SJSA1 (cell line): Measurements from ENCODE around the gene AANAT. TPM values are rescaled to one million over a fixed set of nuclear protein-coding genes. Genes with fewer than 3 reads are reported as not detected.

Experiments
- DNase-seq, 2 experiments: peaks; one replicate each; pipeline ENCODE4 v3.0.0-alpha.2; 2015 to 2020; ENCODE audit warnings: low spot score in 2 of 2, low read depth in 1 of 2
- H3K27ac ChIP-seq: fragments of 250-450 bp; sonication (Bioruptor Pico); 2 replicates; pipeline ENCODE4 v1.5.1; 2020; ENCODE audit warnings: mild to moderate bottlenecking, moderate library complexity
- H3K27me3 ChIP-seq: fragments of 250-450 bp; sonication (Bioruptor Pico); replicated peaks from 2 replicates; pipeline ENCODE4 v1.5.1; 2020; ENCODE audit warnings: mild to moderate bottlenecking, moderate library complexity
- H3K36me3 ChIP-seq: fragments of 250-450 bp; sonication (Bioruptor Pico); 2 replicates; pipeline ENCODE4 v1.5.1; 2020; ENCODE audit warnings: mild to moderate bottlenecking
- H3K4me1 ChIP-seq: fragments of 250-450 bp; sonication (Bioruptor Pico); replicated peaks from 2 replicates; pipeline ENCODE4 v1.6.1; 2021; ENCODE audit warnings: mild to moderate bottlenecking
- H3K4me3 ChIP-seq: fragments of 250-450 bp; sonication (Bioruptor Pico); 2 replicates; pipeline ENCODE4 v1.5.1; 2020; ENCODE audit warnings: mild to moderate bottlenecking
- H3K9me3 ChIP-seq: fragments of 250-450 bp; sonication (Bioruptor Pico); replicated peaks from 2 replicates; pipeline ENCODE4 v1.5.1; 2020; ENCODE audit warnings: mild to moderate bottlenecking
- total RNA-seq: library from RNA; depleted of rRNA; stranded (reverse); fragments of >200 nt; shearing (Covaris generic); gene quantifications from 2 replicates; pipeline ENCODE4 v1.2.3, GENCODE V29; 2014

The AANAT gene
- total RNA-seq, 1 experiment from 2014 or later = not detected

DNA sequence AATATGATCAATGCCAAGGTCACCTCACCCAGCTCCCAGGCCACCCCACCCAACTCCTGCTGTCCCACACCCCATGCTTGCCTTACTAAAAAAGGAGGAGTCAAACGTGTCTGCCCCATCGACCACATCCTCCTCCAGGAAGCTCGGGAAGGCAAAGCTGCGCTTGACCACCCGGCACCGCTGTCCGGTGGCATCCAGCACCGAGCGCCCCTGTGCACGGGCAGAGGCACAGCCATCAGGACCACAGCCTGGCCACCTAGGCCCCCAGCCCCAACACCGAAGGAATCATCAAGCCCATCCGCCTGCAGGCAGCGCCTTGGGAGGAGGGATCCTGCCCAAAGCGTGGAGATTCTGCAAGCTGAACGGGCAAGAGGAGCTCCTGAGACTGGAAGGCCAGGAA lies 10.2 kb downstream of the AANAT start:
- no peak for DNase-seq
- no peaks in the 10 kb centered on the region for H3K27me3 ChIP-seq
- 0 out of 2 replicates have a peak, but pooled peaks cover 6% of the 10 kb centered on the region for H3K36me3 ChIP-seq
- H3K4me1 ChIP-seq = no peaks in the 10 kb centered on the region
- H3K4me3 ChIP-seq = no peak overlapping the region
- no peak overlapping the region for H3K27ac ChIP-seq
- H3K9me3 ChIP-seq = no peaks in the 10 kb centered on the region

DNA sequence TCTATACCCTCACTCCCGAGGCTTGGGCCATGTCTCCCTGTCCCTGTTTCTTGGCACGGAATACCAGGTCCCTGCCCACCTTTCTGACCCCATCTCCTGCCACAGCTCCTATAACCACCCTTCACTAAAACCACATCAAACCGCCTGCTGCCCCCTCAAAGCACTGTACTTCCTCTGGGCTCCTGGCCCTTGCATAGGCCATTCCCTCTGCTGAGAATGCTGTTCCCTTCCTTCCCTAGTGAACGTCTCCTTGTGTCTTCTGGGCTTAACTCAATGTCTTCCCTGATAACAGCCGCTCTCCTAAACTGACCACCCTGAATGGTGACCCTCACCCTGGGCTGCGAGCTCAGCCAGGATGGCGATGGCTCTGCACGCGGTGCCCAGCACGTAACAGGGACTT lies 10.7 kb downstream of the AANAT start:
- 0 out of 2 replicates have a peak, but pooled peaks cover 6% of the 10 kb centered on the region for H3K36me3 ChIP-seq
- no peak overlapping the region for H3K4me3 ChIP-seq
- DNase-seq = no peak
- H3K27me3 ChIP-seq = no peaks in the 10 kb centered on the region
- H3K27ac ChIP-seq = no peak overlapping the region
- no peaks in the 10 kb centered on the region for H3K4me1 ChIP-seq
- H3K9me3 ChIP-seq = no peaks in the 10 kb centered on the region

DNA sequence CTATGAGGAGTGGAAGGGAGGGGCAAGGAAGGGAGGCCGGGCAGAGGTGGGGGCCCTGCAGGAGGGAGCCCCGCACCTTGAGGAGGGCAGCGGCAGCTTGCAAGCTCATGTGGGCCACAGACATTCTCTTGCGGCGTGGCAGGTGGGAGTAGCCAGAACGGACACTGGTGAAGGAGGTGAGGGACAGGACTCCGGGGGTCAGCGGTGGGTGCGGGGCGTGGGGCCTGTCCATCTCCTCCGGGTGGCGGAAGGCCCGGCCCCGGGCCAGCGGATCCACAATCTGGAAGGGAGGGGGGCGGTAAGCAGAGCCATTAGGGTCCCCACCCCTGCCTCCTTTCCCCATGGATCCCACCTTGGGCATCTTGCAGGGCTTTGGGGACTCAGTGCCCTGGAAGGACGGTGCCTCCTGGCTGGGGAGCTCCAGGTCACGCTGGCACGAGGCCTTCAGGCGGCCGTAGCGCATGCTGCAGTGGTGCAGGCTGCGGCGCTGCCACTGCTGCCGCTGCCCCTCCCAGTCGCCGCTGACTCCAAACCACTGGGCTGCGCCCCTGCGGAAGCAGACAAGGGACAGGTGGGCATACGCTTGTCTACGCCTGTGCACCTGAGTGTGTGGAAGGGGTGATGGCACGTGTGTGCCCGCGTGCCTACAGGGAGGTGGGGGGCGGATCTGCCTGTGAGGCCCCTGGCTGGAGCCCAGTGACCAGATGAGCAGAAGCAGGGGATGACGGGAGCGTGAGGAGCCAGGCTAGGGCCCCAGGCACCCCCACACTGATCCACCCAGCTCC lies 11.5 kb downstream of the AANAT start:
- Histone ChIP-seq H3K9me3 (no peaks in the 10 kb centered on the region), H3K4me1 (no peaks in the 10 kb centered on the region), H3K27me3 (no peaks in the 10 kb centered on the region), H3K4me3 (no peak overlapping the region), H3K36me3 (no peaks in the 10 kb centered on the region), H3K27ac (no peak overlapping the region)
- DNase-seq = no peak

DNA sequence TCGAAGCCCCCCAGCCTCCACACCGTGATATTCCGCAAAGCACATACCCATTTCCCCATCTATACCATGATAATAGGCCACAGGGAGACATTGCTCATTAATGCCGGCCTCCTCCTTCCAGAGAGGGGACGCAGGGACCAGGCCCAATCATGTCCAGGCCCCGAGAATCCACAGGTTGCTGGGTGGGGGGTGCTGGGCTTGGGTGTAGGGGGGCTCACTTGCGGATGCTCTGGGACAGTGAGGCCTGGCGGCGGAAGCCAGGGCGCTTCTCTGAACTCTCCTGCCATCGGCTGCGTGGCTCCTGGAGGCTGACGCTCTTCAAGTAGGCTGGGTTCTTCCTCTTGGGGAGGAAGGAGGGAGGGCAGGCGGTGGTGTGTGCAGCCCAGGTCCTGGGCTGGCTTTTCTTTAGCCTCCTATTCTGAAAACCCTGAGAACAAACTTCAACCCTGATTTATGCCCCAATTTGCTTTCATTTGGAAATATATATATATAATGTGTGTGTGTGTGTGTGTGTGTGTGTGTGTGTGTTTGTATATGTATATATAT lies 12.2 kb downstream of the AANAT start:
- no peaks in the 10 kb centered on the region for H3K9me3 ChIP-seq
- no peaks in the 10 kb centered on the region for H3K36me3 ChIP-seq
- H3K4me1 ChIP-seq = peaks cover 3% of the 10 kb centered on the region
- no peak overlapping the region for H3K4me3 ChIP-seq
- H3K27ac ChIP-seq = no peak overlapping the region
- no peaks in the 10 kb centered on the region for H3K27me3 ChIP-seq
- no peak for DNase-seq

DNA sequence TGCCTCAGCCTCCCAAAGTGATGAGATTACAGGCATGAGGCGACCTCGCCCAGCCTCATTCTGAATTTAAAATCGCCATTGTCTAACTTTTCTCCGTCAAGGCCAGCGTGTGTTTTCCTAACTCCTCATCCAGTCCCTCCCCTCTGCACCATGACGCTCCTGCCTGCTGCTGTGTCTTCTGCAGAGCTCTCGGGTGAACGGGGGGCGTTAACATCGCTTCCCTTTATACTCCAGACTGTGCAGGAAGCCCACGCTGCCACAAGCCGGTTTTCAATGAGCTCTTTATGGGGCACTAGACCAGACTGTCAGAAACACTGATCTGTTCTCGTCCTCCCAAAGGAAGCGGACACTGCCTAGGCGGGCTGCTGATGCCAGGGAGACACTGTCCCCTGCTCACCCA lies 13.2 kb downstream of the AANAT start:
- no peaks in the 10 kb centered on the region for H3K36me3 ChIP-seq
- H3K27me3 ChIP-seq = no peaks in the 10 kb centered on the region
- peaks cover 8% of the 10 kb centered on the region for H3K4me1 ChIP-seq
- no peaks in the 10 kb centered on the region for H3K9me3 ChIP-seq
- no peak overlapping the region for H3K27ac ChIP-seq
- no peak for DNase-seq
- no peak overlapping the region for H3K4me3 ChIP-seq

DNA sequence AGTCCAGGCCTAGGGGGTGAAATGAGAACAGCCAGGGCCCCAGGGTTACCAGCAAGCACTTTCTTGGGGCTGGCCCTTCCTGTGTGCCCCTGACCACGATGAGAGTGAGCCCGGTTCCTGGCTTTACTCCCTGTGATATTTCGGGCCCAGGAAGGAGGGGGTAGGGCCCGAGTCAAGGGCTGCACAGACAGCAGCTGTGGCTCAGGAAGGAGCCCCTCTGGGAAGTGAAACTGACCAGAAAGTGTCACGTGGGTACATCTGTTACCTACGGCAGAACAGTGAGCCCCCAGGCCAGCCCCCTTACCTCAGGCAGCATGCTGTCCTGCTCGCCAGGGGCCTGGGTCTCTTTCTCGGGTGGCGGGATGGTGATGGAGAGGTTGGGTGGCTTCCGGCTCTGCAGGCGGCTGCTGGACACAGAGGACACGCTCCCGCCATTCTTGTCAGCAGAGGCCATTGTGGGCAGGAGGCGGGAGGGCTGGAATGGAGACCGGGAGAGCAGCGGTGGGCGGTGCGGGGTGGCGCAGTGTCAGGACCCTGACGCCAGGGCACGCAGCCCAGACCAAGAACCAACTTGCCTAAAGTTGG lies 13.8 kb downstream of the AANAT start:
- Histone ChIP-seq H3K27me3 (no peaks in the 10 kb centered on the region), H3K4me3 (no peak overlapping the region), H3K4me1 (peaks cover 8% of the 10 kb centered on the region), H3K9me3 (no peaks in the 10 kb centered on the region), H3K36me3 (no peaks in the 10 kb centered on the region), H3K27ac (no peak overlapping the region)
- no peak for DNase-seq

DNA sequence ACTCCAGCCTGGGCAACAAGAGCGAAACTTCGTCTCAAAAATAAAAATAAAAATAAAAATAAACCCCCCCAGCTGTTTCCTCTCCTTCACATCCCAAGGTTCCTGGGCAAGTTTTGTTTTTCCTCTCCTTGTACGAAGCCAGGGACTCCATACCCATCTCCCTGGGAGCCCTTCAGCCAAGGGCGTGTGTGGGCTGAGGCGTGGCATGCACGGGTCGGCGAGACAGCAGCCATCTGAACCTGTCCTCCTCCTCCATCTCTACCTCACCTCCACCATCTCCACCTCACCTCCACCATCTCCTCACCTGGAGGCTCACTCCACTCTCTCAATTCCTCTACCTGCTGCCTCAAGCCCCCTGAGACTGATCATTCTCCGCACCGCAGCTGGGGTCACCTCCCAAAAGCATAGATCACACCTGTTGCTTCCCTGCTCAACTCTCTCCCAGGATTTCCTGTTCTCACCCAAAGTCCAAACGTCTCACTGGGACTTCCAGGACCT lies 16.9 kb downstream of the AANAT start:
- Histone ChIP-seq H3K27me3 (no peaks in the 10 kb centered on the region), H3K27ac (no peak overlapping the region), H3K4me3 (no peak overlapping the region), H3K36me3 (no peaks in the 10 kb centered on the region), H3K4me1 (peaks cover 8% of the 10 kb centered on the region), H3K9me3 (no peaks in the 10 kb centered on the region)
- no peak for DNase-seq

DNA sequence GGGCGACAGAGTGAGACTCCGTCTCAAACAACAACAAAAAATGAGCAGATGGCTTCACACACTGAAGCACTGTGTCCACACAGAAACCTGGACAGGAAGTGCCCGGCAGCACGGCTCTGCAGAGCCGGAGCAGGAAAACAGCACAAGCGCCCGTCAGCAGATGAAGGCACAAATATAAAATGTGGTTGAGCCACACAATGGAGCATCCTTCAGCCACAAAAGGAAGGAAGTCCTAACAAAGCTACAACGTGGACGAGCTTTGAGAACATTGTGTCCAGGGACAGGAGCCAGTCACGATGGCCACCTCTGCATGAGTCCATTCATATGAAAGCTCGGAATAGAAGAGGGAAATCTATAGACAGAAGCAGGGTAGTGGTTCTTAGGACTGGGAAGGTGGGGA lies 18.2 kb downstream of the AANAT start:
- Histone ChIP-seq H3K27me3 (no peaks in the 10 kb centered on the region), H3K4me3 (no peak overlapping the region), H3K4me1 (peaks cover 8% of the 10 kb centered on the region), H3K9me3 (no peaks in the 10 kb centered on the region), H3K36me3 (no peaks in the 10 kb centered on the region), H3K27ac (no peak overlapping the region)
- no peak for DNase-seq

DNA sequence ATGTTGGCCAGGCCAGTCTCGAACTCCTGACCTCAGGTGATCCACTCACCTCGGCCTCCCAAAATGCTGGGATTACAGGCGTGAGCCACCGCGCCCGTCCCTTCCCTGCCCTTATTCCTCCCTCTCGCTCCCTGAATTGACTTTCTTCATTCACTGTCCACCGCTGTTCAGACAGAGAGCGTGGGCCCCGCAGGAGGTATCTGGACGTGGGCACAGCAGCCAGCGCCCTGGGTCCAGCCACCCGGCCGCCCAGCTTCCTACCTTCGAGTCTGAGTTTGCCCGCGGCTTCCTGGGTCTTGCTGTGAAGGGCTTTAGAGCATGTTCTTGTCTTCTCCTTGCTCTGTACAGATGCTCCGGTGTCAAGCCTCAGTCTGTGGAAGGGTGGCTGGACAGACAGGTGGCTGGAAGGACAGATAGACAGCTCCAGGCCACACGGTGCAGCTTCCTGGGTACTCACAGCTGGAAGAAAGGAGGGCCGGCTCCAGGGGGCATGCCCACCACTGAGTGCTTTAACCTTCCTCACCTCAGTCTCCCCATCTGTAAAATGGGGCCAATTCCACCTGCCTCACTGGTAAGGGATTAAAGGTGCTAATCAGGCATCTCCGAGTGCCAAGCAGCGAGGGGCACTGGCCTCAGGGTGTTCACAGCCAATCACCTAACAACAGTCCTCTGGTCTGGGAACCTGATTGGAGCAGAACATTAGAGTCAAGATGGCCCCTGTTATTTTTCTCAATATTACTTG lies 20.2 kb downstream of the AANAT start:
- H3K4me1 ChIP-seq = peaks cover 11% of the 10 kb centered on the region
- no peak for DNase-seq
- no peak overlapping the region for H3K27ac ChIP-seq
- H3K9me3 ChIP-seq = no peaks in the 10 kb centered on the region
- H3K4me3 ChIP-seq = no peak overlapping the region
- no peaks in the 10 kb centered on the region for H3K36me3 ChIP-seq
- no peaks in the 10 kb centered on the region for H3K27me3 ChIP-seq

DNA sequence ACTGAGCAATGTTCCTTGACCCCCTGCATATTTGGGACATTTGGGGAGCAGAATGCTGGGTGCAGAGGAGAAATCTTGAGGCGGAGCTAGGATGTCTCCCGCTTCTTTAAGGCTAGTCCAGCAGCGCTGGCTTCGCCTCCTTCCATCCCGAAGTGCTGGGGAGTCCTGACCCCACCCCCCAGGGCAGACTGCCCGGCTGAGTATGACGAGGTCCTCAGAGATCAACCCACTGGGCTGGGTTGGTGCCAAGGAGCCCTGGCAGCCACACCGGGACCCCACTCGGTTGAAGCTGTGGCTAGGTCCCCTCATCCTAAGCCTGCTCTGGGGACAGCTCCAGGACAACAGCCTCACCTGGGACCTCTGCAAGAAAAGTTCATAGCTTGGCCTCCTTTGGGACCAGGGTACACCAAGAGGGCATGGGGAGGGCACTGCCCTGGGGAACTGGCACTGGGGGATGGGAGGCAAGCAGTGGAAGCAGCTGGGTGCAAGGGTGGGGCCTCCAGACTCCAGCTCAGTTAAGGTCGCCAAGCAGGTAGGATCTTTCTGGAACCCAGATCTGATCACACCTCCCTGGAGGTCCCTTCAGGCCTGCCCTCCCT lies 22.8 kb downstream of the AANAT start:
- H3K9me3 ChIP-seq = no peaks in the 10 kb centered on the region

DNA sequence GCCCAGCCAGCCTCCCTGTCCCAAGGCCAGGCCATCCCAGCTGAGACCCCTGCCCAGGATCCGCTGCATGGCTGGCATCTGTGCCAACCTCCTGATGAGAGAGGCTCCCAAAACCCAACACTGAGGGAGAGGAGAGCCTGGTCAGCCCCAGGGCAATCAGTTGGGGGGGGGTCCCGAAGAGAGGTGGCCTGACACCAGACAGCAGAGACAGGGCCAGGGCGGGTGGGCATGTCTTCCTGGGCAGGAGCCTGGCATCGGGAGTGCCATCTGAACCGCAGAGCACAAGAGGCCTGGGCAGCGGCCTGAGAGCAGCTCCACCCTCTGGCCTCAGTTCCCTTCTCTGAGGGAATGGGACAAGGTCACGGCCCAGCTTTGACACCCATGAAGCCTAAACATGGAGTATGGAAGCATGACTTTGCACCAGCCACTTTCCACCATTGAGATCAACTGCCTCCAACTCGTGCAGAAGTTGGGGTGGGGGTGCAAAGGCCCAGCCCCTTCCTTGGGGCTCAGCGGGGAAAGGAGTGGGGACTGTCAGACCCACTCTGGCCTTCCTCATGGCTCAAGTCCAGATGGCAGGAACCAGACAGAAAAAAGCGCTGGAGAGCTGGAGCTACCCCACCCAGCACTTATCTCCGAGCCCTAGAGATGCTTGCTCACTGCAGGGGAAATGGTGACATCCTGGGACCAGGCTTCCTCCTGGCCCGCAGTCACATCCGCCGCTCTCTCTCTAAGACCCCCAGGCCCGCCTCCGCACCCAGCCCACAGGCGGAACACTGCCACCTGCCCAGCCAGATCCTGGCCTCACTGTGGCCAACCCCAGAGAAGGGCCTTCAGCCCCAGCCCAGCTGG lies 24.1 kb downstream of the AANAT start:
- no peaks in the 10 kb centered on the region for H3K27me3 ChIP-seq
- peaks cover 14% of the 10 kb centered on the region for H3K4me1 ChIP-seq
- H3K36me3 ChIP-seq = no peaks in the 10 kb centered on the region
- no peak overlapping the region for H3K4me3 ChIP-seq
- no peak for DNase-seq
- H3K27ac ChIP-seq = no peak overlapping the region
- no peaks in the 10 kb centered on the region for H3K9me3 ChIP-seq

More for the DNA sequence above, 22.8 kb downstream of the AANAT start:
- no peak overlapping the region for H3K4me3 ChIP-seq
- peaks cover 14% of the 10 kb centered on the region for H3K4me1 ChIP-seq
- no peak overlapping the region for H3K27ac ChIP-seq
- no peaks in the 10 kb centered on the region for H3K36me3 ChIP-seq
- no peaks in the 10 kb centered on the region for H3K27me3 ChIP-seq
- DNase-seq = no peak

DNA sequence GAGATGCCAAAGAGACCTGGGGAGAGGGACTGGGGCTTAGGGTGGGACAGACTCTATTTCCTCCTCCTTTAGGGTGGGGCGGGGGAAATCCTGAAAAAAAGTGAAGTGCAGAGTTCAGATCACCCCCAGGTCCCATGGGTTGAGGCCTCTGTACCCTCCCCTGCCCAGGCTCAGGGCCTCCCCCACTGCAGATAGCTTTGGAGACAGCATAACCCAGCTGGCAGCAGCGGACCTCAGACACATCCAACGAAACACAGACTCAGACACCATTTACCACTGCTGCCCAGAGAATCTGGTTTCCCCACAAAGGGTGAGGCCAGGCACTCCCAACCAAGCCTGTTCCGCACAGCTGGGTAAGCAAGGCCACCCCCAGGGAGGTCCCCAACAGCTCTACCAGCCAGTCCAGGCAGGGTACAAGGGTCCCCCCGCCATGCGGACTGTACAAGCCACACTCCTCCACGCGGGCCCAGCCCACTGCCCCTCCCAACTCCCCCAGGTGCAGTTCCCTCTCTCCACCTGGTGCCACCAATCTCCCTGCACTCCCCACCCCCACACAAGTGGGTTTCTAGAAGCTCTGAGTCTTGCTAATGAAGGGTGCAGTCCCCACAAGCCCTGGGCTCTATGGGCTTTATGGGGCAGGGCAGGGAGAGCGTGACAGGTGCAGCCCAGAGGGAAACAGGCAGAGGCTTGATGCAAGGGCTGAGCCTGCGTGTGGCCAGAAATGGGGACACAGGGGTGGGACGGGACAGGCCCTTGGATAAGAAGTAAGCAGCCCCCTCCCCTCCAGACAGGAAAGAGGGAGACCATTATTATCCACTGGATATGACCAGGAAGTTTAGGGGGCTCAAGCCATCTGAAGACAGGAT lies 25.0 kb downstream of the AANAT start:
- no peaks in the 10 kb centered on the region for H3K9me3 ChIP-seq
- H3K27me3 ChIP-seq = no peaks in the 10 kb centered on the region
- no peaks in the 10 kb centered on the region for H3K36me3 ChIP-seq
- no peak for DNase-seq
- H3K4me1 ChIP-seq = peaks cover 15% of the 10 kb centered on the region
- no peak overlapping the region for H3K4me3 ChIP-seq
- H3K27ac ChIP-seq = no peak overlapping the region
